Activated CD4-positive, alpha-beta T cell treated with anti-CD3 and anti-CD28 coated beads, Interleukin-2, amount 50 U/mL, for 4 hours (primary cell): ENCODE data around the gene OR8D2.
"Not testable (repeated sequence)": the region's sequence is repeated elsewhere in the genome, so short reads cannot be mapped to it uniquely, and the experiment has no call there.

Experiments
- DNase-seq, 2 experiments: peaks; one replicate each; pipeline ENCODE4 v3.0.0-alpha.2; 2020

The OR8D2 gene

GRCh38 chr11:124285610-124286344, 34.2 kb downstream of the OR8D2 start:
- no peak for DNase-seq

GRCh38 chr11:124278261-124278660, 41.7 kb downstream of the OR8D2 start:
- DNase-seq: no peak

- no peak for DNase-seq
Observed at GRCh38 chr11:124277804-124278203, 42.2 kb downstream of the OR8D2 start.

- DNase-seq: no peak
Observed at GRCh38 chr11:124277207-124277606, 42.8 kb downstream of the OR8D2 start.

GRCh38 chr11:124276081-124276480, 43.9 kb downstream of the OR8D2 start:
- no peak for DNase-seq

- no peak for DNase-seq
Observed at GRCh38 chr11:124274000-124274399, 46.0 kb downstream of the OR8D2 start.

GRCh38 chr11:124270886-124271285, 49.1 kb downstream of the OR8D2 start:
- not testable (repeated sequence) for DNase-seq
